Fibroblast of gingiva (primary cell): Measurements from ENCODE around the gene CUX1.
"Not testable (repeated sequence)": the region's sequence is repeated elsewhere in the genome, so short reads cannot be mapped to it uniquely, and the experiment has no call there.

ENCODE experiments used
- DNase-seq: peaks from one replicate; pipeline ENCODE4 v3.0.0-alpha.2; 2011; ENCODE audit warnings: low read depth

Gene CUX1

GRCh38 chr7:102312317-102312716 lies 494.9 kb downstream of the CUX1 start:
- DNase-seq, result no peak

- DNase-seq, result no peak
These were observed 496.8 kb downstream of the CUX1 start for GRCh38 chr7:102313997-102314780.

DNA sequence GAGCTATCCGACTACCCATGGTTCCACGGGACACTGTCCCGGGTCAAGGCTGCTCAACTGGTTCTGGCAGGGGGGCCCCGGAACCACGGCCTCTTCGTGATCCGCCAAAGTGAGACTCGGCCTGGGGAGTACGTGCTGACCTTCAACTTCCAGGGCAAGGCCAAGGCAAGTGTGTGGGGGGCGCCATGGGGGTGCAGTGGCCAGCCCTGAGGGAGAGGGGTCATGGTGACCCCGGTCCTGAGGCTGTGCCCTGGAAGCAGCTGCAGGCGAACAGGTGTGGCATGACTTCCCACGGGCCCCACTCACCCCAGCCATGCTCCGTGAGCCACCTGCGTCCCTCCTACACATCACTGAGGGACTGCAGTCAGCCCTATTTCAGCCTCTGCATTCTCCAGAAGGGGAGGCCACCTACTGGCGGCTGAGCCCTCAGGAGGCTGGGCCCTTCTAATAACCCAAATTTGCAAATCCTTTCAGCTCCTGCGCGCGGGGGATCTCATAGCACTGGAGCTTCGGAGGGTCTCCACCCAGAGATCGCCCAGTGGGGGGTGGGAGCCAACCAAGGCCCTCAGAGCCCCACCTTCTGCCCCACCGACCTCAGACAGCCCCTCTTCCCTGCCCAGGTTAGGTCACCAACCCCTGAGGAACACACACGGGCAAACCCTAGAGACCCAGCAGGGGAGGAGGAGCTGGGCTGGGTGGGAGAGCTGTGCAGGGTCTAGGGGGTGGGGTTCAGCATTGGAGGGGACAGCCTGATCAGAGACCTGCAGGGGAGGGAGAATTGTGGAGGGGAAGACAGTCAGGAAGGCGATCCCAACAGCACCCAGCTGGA lies 500.0 kb downstream of the CUX1 start:
- DNase-seq, result no peak

DNA sequence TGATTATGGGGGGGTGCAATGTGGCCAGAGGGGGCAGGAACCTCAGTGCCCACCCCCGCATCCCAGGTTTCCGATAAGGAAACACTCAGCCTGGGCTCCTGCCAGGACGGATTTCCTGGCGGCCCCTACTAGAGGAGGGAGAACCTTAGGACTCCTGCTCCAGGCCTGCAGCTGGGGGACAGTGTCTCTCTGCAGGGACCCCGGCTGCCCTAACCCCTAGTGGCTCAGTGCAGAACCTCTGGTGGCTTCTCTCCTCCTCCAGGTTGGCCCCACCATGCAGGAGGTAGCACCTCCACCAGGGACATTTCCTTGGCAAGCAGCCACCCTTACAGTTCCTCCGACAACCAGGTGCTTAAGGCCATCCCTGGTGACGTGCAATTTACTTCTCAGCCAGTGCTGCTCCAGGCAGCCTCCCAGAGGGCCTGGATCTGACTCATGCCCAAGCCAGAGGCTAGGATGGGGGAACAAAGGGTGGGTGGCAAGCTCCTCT lies 501.1 kb downstream of the CUX1 start:
- no peak for DNase-seq

DNA sequence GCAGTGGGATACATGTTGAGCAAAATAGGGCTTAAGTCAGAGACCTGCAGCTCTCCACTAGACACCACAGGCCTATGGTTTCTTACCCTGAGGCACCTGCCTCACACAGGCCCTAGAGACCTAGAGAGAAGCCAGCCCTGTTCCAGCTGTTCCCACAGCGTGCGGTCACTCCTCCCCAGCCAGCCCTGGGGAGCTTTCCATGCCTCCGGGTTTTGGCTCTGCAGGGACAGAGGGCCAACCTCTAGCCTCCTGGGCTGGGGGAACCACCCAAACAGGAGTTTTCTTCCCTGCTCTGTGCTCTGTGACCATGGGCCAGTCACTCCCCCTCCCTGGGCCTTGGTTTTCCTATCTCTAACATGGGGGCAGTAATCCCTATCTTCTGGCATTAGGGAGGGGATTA lies 502.2 kb downstream of the CUX1 start:
- DNase-seq, result no peak

- no peak for DNase-seq
These were observed 502.8 kb downstream of the CUX1 start for GRCh38 chr7:102320181-102320580.

- DNase-seq, result no peak
These were observed 503.4 kb downstream of the CUX1 start for GRCh38 chr7:102320601-102321350.

DNA sequence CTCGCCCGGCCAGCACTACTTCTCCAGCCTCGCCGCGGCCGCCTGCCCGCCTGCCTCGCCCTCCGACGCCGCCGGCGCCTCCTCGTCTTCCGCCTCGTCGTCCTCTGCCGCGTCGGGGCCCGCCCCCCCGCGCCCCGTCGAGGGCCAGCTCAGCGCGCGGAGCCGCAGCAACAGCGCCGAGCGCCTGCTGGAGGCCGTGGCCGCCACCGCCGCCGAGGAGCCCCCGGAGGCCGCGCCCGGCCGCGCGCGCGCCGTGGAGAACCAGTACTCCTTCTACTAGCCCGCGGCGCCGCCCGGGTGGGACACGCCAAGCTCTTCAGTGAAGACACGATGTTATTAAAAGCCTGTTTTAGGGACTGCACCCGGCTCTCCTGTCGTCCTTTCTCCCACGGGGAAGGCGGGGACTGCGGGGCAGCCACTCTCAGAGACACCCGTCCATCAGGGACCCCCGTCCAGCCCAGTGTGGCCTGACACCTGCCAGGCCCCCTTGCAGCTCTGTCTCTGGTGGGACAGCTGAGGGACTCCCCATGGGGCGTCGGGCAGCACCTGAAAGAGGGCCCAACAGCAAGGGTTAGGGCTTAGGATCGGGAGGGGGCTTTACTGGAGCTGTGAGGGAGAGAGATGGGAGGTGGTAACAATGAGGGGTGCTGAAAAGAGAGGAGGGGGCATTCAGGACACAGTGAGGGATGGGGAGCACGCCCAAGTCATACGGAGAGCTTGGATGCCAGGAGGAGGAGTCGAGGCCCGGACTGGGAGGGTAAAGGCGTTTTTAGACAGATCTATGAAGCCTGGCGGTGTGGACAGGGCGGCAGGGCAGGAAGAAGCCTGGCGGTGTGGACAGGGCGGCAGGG lies 504.1 kb downstream of the CUX1 start:
- no peak for DNase-seq

DNA sequence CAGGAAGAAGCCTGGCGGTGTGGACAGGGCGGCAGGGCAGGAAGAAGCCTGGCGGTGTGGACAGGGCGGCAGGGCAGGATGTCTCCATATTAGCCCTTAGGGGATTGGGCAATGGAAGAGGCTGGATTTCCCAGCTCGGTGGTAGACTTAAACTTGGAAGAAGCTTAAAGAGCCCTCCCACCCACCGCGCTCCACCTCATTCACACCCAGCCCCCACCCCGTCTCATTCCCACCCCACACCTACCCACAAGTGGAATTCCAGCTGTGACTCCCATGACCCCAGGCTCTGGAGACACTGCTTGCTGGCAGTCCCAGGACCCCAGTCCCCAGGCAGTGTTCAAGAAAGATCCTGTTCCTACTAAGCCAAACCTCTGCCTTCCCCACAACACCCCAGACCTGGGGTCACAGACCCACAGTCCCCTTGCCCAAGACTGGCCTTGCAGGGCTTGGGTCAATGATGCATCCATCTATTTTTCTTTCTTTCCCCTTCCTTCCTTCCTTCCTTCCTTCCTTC lies 504.8 kb downstream of the CUX1 start:
- DNase-seq, result no peak

DNA sequence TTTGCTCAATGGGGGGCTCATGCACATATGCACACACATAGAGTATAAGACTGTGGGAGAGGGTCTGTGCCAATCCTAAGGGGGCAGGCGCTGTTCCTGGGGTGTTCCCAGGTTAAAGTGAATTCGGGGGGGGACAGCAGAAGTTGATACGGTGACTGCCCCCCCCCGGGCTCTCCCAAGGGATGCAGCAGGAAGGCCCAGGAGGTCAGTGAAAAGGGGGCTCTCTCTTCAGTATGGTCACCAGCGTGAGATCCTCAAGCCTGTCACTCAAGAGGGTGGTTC lies 506.4 kb downstream of the CUX1 start:
- DNase-seq, result no peak

DNA sequence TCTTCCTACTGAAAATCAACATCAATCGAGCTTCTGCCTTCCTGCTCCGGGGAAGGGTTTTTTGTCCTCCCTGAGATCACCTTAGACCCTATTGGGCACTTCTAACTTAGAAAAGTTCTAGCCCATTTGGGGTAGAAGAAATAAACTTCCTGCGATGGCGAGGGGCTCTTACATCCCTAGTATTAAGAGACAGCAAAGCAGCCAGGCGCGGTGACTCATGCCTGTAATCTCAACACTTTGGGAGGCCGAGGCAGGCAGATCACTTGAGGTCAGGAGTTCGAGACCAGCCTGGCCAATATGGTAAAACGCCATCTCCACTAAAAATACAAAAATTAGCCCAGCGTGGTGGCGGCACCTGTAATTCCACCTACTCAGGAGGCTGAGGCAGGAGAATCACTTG lies 507.7 kb downstream of the CUX1 start:
- DNase-seq, result not testable (repeated sequence)

GRCh38 chr7:102326157-102326889 lies 508.9 kb downstream of the CUX1 start:
- no peak for DNase-seq

DNA sequence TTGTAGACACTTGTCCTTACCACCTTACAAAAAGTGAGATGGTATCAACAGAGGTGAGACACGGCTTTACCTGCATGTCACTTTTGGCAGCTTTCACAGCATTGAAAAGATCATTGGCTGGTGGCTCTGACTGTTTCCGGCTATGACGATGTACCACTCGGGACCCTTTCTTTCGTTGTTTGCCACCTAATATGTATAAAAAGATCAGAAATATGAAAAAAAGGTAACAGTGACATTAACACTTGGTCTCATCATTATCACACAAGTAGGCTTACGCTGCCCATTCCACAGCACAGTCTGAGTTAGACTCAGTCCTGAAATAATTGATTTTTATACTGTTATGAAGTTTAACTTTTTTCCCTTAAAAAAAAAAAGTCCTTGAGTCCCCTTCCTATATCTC lies 509.8 kb downstream of the CUX1 start:
- not testable (repeated sequence) for DNase-seq

DNA sequence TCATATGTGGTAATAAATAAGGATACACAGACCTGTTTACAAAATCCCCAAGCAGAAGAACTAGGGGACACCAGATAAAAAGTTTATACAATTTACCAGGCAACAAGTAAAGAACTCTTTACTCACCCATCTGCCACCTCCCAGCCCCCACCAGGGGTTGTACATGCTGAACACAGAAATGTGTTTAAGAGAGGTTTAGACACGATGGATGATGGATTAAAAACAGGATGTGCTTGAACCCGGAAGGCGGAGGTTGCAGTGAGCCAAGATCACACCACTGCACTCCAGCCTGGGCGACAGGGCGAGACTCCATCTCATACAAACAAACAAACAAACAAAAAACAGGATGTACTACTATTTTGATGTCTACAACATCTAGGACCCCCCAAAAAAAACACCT lies 511.4 kb downstream of the CUX1 start:
- not testable (repeated sequence) for DNase-seq

DNA sequence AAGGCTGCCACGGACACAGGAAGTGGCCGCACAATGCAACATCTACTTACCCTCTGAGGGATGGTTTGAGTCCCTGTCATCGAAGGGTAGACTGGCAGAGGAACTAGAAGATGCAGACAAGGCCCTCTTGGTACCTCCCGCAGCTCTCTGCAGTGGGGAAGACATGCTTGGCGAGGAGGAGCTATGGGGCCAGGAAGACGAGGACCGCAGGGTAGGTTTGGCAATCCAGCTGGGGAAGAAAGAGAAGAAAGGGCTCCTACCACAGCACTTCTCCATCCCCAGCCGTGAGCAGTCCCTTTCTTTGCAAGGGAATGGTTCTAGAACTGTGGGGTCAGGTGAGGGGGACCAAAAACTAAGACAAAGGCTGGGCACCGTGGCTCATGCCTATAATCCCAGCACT lies 511.9 kb downstream of the CUX1 start:
- not testable (repeated sequence) for DNase-seq

DNA sequence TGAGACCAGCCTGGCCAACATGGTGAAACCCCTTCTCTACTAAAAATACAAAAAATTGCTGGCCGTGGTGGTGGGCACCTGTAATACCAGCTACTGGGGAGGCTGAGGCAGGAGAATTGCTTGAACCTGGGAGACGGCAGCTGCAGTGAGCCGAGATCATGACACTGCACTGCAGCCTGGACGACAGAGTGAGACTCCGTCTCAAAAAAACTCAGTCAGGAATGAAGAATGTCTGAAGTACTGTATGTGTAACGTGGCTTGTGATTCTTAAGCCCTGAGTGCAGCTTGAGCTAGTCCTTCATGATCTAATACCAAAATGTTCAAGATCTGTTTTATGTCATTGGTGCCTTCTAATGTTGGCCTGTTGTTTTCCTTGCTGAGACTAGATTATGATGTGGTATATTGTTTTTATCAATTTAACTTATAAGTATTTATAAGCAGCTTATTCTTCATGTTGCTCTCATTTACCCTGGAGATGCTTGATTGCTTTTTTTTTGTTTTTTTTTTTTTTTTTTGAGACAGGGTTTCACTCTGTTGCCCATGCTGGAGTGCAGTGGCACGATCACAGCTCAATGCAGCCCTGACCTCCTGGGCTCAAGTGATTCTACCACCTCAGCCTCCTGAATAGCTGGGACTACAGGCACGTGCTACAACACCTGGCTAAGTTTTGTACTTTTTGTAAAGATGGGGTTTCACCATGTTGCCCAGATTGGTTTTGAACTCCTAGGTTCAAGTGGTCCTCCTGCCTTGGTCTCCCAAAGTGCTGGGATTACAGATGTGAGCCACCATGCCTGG lies 513.4 kb downstream of the CUX1 start:
- DNase-seq, result not testable (repeated sequence)
